Mesothelial cell of epicardium (in vitro differentiated cells): ENCODE results near the gene NPDC1. TPM values are rescaled to one million over a fixed set of nuclear protein-coding genes. Genes with fewer than 3 reads are reported as not detected.

Experiments
- DNase-seq, 2 experiments: peaks; one replicate each; pipeline ENCODE4 v3.0.0; 2021; ENCODE audit warnings: low spot score in 2 of 2; ENCODE audit not compliant: unreplicated experiment in 2 of 2
- H3K27ac Mint-ChIP-seq: 2 replicates; pipeline ENCODE4 v1.8.0; 2021; ENCODE audit warnings: mixed read lengths
- H3K27me3 Mint-ChIP-seq: 2 replicates; pipeline ENCODE4 v1.8.0; 2021; ENCODE audit warnings: low read depth, mixed read lengths
- H3K36me3 Mint-ChIP-seq: 2 replicates; pipeline ENCODE4 v1.8.0; 2021; ENCODE audit warnings: mixed read lengths
- H3K4me1 Mint-ChIP-seq: 2 replicates; pipeline ENCODE4 v1.8.0; 2021; ENCODE audit warnings: mixed read lengths
- H3K4me3 Mint-ChIP-seq: 2 replicates; pipeline ENCODE4 v1.8.0; 2021; ENCODE audit warnings: mild to moderate bottlenecking, moderate library complexity, mixed read lengths
- H3K9me3 Mint-ChIP-seq: 2 replicates; pipeline ENCODE4 v1.8.0; 2021; ENCODE audit warnings: mixed read lengths
- total RNA-seq: library from RNA; stranded (reverse); gene quantifications from 3 replicates; pipeline ENCODE4 v1.2.1, GENCODE V29; 2021
- TF ChIP-seq, protein P1 (sequence below): fragments of 200-600 bp; sonication (generic); IDR thresholded peaks from one replicate; pipeline ENCODE4 v1.5.0; 2021; ENCODE audit warnings: antibody characterized with exemption; ENCODE audit not compliant: unreplicated experiment

Gene NPDC1
- total RNA-seq, 1 donor from 2014 or later: 75.8 TPM

- Mint-ChIP-seq H3K9me3 (no peaks in the 10 kb centered on the region), H3K27me3 (no peaks in the 10 kb centered on the region), H3K4me3 (no peak overlapping the region), H3K27ac (no peak overlapping the region), H3K36me3 (peaks cover 1% of the 10 kb centered on the region), H3K4me1 (peaks cover 3% of the 10 kb centered on the region)
- no peak for DNase-seq
- TF ChIP-seq, protein P1, sequence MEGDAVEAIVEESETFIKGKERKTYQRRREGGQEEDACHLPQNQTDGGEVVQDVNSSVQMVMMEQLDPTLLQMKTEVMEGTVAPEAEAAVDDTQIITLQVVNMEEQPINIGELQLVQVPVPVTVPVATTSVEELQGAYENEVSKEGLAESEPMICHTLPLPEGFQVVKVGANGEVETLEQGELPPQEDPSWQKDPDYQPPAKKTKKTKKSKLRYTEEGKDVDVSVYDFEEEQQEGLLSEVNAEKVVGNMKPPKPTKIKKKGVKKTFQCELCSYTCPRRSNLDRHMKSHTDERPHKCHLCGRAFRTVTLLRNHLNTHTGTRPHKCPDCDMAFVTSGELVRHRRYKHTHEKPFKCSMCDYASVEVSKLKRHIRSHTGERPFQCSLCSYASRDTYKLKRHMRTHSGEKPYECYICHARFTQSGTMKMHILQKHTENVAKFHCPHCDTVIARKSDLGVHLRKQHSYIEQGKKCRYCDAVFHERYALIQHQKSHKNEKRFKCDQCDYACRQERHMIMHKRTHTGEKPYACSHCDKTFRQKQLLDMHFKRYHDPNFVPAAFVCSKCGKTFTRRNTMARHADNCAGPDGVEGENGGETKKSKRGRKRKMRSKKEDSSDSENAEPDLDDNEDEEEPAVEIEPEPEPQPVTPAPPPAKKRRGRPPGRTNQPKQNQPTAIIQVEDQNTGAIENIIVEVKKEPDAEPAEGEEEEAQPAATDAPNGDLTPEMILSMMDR: no peak
Observed at GRCh38 chr9:137023157-137023556, 22.8 kb downstream of the NPDC1 start.

DNA sequence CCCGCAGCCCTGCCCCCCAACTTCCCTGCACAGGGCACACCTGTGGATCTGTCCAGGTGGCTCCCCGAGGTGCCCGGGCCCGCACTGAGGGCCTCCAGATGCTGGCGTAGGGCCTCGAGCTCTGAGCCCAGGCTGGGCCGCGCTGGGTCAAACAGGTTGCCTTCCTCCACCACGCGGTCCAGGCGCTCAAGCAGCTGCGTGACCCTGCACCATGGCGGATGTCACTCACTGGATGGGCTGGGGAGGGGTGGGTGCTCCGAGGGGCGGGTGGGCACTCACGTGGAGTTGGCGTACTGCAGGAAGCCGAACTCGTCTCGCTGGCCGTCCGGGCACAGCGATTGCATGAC lies 23.3 kb downstream of the NPDC1 start:
- Mint-ChIP-seq H3K9me3 (no peaks in the 10 kb centered on the region), H3K27ac (no peak overlapping the region), H3K4me1 (peaks cover 3% of the 10 kb centered on the region), H3K4me3 (no peak overlapping the region), H3K27me3 (no peaks in the 10 kb centered on the region), H3K36me3 (peaks cover 1% of the 10 kb centered on the region)
- DNase-seq: no peak
- TF ChIP-seq, protein P1: no peak

GRCh38 chr9:137021979-137022661 lies 23.9 kb downstream of the NPDC1 start:
- no peak for DNase-seq
- no peak overlapping the region for H3K27ac Mint-ChIP-seq
- no peaks in the 10 kb centered on the region for H3K9me3 Mint-ChIP-seq
- H3K4me3 Mint-ChIP-seq: no peak overlapping the region
- no peaks in the 10 kb centered on the region for H3K27me3 Mint-ChIP-seq
- peaks cover under 1% of the 10 kb centered on the region for H3K4me1 Mint-ChIP-seq
- TF ChIP-seq, protein P1: no peak
- H3K36me3 Mint-ChIP-seq: peaks cover 1% of the 10 kb centered on the region

DNA sequence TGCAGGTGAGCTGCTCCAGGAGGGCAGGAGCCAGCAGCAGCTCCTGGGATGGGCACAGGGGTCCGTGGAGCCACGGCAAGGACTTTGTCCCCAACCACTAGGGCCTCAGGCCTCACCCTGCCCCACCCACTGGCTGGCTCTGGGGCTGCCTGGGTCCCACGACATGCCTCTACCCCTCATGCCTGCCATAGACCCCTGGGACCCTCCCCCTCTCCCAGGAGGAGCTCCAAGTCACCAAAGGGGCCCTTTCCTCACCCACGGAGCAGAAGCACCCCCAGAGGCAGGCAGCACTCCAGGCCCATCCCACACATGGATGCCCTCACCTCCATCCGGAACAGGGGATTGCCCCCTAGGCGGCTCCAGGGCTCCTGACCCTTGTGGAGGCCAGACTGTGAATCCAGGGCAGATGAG lies 24.4 kb downstream of the NPDC1 start:
- Mint-ChIP-seq H3K4me1 (no peaks in the 10 kb centered on the region), H3K27ac (no peak overlapping the region), H3K36me3 (peaks cover 5% of the 10 kb centered on the region), H3K27me3 (no peaks in the 10 kb centered on the region), H3K9me3 (no peaks in the 10 kb centered on the region), H3K4me3 (no peak overlapping the region)
- DNase-seq: no peak
- TF ChIP-seq, protein P1: no peak

- no peak overlapping the region for H3K4me3 Mint-ChIP-seq
- H3K36me3 Mint-ChIP-seq: peaks cover 6% of the 10 kb centered on the region
- no peak overlapping the region for H3K27ac Mint-ChIP-seq
- H3K4me1 Mint-ChIP-seq: no peaks in the 10 kb centered on the region
- TF ChIP-seq, protein P1: no peak
- no peak for DNase-seq
- no peaks in the 10 kb centered on the region for H3K9me3 Mint-ChIP-seq
- H3K27me3 Mint-ChIP-seq: no peaks in the 10 kb centered on the region
Observed at GRCh38 chr9:137020771-137021567, 25.0 kb downstream of the NPDC1 start.
